CD4-positive, alpha-beta T cell treated with Interferon gamma for 1 hour (primary cell): ENCODE measurements around the gene DNAH14.

Source experiments
- DNase-seq: peaks from one replicate; pipeline ENCODE4 v3.0.0-alpha.2; 2020

DNAH14 gene

GRCh38 chr1:225435487-225435886 is 506.0 kb downstream of the DNAH14 start:
- no peak for DNase-seq

DNA sequence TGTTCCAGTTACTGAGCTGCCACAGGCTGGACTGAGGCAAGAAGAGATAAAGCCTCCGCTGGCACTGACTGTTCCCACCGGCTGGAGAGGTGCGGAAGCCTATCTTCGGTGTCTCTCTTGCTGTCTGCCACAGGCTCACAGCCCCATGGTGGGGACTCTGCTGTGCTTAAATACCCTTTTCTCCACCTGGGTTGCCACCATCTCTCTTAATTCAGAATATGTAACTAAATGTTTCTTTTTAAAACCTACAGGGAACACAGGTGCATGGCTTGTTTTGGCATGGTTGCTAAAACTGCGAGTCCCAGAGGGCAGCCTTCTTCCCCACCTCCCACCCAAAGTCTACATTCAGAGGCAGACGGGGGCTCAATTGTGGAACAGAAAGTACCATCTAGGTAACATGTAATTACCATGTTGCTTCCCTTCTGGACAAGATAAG is 506.5 kb downstream of the DNAH14 start:
- DNase-seq, result no peak

- no peak for DNase-seq
Observed at GRCh38 chr1:225437710-225438437, 508.4 kb downstream of the DNAH14 start.

DNA sequence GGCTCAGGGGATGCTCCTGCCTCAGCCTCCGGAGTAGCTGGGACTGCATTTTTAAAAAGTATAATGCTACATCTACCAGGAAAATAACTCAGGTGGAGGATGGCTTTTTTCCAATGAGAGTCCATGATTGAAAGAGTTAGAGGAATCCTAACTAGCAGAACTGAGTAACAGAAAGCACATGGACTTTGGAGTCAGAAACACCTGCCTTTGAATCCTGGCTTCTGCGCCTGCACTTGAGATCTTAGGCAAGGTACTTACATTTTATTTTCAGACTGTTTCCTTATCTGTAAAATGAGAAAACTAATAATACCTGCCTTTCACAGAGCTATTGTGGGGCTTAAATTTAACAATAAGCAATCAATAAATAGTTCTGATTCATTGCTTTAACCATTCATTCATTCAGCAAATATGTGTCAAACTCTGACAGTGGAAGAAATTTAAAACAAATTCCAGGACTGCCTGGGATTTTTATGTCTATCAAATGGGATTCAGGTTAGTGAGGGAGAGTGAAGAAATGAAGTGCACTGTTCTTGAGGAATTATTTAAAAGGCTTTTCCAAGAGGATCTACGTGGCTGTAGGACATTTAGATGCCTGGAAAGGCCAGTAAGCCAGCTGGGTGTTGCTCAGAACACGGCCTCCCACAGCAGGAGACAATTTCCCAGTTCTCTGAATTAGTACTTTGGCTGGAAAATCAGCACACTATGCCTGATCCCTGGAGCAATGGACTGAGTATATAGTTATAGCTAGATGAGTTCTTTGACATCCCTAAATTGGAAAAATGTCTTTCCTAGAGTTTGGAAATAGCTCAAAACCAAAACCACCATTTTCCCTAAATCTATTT is 511.1 kb downstream of the DNAH14 start:
- DNase-seq, result no peak

DNA sequence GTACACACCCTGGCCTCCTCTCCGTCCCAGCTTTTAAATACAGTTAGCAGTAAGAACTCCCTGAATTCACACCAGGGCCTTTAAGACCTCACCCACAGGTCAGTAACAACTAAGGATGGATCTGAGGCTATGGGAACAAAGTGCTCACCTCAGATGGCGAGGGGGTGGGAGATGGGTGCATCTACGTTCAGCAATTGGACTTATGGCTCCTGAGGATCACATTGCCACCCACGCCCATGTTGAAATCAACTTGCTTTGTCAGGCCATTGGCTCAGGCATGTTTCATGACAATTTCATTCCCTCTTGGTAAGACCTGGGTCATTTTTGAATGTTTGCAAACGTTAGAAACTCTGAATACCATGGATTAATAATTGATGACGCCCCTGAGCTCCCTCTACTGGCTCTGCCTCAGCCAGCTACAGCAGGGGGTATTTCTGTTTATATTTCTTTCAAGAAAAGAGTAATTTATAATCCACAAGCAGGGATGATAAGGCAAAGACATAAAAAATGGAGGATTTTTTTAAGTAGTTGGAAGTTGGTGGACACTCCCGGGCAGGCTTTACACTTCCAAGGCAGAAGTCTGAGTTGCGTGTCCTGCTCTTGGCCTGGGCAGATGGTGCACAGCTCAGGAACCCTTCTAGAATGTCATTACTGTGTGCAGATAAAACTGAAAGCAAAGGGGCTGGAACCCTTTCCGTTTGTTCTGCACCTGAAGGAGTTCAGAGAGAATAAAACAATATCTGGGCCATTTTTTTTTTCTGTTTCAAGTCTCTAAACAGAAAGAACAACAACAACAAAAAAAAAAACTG is 512.0 kb downstream of the DNAH14 start:
- DNase-seq, result no peak

- no peak for DNase-seq
Observed at GRCh38 chr1:225442123-225442505, 512.6 kb downstream of the DNAH14 start.

DNA sequence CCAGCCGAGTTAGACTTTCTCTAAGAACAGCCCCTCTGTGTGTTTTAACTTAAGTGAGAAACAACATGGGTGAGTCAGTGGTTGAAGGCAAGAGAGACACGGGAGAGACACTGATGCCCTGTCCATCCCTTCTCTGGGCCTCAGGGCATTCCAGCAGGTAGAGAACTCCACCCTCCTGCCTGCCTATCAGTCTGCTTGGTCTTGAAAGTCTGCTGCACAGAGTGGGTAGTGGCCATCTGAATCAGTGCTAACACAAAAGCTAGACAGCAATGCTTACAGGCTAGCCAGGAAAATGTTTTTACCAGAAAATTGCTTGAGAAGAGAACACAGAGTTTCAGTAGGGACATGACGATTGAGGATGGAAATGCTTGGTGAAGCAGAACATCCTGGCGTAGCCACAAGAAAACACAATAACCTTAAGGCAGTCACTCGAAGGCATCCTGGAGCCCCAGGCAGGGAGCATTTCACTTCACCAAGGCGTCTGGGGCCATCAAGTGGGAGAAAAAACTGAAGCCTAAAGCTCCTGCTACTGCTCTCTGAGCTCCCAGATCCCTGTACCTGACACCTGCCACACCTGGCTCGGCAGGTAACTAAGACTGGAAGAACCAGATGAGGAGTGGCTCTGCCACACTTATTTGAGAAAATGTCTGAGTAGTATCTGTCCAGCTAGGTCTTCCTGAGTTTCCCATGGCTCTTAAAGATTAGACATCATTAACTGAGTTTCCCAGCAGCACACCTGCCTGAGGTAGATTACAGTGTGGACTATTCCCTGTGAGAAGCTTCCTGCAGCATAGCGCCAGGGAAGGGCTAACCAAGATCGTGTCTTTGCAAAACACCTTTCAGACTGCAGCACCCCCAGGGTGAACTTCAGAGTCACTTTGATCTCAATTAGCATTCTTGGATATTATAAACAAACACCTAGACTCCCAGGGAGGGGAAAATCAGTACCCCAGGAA is 516.4 kb downstream of the DNAH14 start:
- DNase-seq, result no peak

DNA sequence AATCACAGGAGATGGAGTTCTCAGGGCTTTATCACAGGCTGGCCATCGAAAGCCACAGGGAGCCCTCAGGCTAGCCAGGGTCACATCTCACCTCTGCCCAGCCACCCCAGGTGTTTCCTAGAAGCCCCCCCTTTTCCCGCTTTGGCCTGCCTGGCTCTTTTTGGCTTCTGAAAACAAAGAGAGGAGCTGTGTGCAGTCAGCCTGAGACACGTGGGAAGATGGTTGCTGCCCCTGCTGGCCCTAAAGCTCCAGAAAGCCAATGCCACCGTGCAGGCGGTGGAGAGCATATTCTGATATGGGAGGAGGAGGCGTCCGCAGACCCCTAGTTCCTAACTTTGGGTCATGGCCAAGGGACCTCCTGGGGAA is 517.1 kb downstream of the DNAH14 start:
- DNase-seq, result no peak

- no peak for DNase-seq
Observed at GRCh38 chr1:225446981-225447615, 517.6 kb downstream of the DNAH14 start.

- no peak for DNase-seq
Observed at GRCh38 chr1:225447650-225448089, 518.2 kb downstream of the DNAH14 start.

DNA sequence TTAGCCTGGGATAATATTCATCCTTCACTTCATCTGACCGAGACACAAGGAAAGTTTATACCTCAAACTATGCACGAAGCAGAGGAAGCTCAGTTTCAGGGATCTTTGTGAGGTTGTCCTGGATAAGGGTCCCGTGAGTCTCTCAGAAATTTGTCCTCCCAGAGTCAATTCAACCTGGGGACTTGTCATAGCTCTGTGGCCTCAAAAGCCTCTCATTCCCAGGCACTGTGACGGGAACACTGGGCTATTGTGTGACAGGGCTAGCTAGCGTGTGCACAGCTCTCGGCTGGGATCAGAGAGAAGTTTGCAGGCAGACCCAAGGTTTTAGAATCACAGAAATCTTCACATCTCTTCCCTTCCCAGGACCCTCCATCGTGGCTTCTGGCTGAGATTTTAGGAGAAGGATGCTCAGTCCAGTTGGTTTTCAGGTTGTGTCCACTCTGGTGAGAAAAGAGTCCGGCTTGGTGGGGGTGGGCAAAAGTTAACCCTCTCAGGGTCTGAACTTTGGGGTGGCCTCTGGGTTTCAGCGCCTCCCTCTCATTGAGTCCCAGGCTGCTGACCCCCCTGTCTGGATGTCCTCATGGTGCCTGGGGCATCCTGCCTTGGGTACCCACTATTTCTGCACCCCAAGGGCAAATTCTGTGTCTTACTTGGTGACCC is 518.8 kb downstream of the DNAH14 start:
- no peak for DNase-seq
